SK-N-SH (cell line): ENCODE results near the gene GADD45B. TPM values are rescaled to one million over a fixed set of nuclear protein-coding genes. Genes with fewer than 3 reads are reported as not detected.

Source experiments
- CTCF ChIA-PET: fragments of 300-600, 350-600 bp; formaldehyde crosslinking; extraction: SDS; loops from one replicate; lab custom pipeline; 2021; lab: Yijun Ruan, JAX
- POLR2A ChIA-PET: fragments of 350-600 bp; sonication (Branson Sonifier 250); formaldehyde crosslinking; extraction: SDS; loops from one replicate; lab custom pipeline; 2020; ENCODE audit warnings: antibody characterized with exemption, inconsistent platforms; lab: Yijun Ruan, JAX
- DNase-seq: peaks from one replicate; pipeline ENCODE4 v3.0.0; 2012
- H2AFZ ChIP-seq: fragments of 200-600 bp; sonication (generic); 2 replicates; pipeline ENCODE4 v1.8.1; 2016; ENCODE audit warnings: antibody characterized with exemption, mild to moderate bottlenecking, low read depth
- H3F3A ChIP-seq: fragments of 200-600 bp; sonication (generic); replicated peaks from 2 replicates; pipeline ENCODE3; 2016; ENCODE audit warnings: antibody characterized with exemption, mild to moderate bottlenecking; ENCODE audit not compliant: insufficient read depth
- H3K27ac ChIP-seq, 2 experiments: fragments of 200-500 bp in 1 of 2; fragments of 200-600 bp in 1 of 2; sonication (Bioruptor generic) in 1 of 2; sonication (generic), shearing (Covaris generic) in 1 of 2; 2 replicates each; pipeline versions ENCODE4 v1.5.1 to v1.6.1; 2014 to 2016; ENCODE audit warnings: low read depth in 2 of 2, inconsistent platforms in 1 of 2, low read length in 1 of 2, mild to moderate bottlenecking in 1 of 2, mixed read lengths in 1 of 2
- H3K27me3 ChIP-seq: fragments of 200-600 bp; sonication (generic), shearing (Covaris generic); 2 replicates; pipeline ENCODE4 v1.6.1; 2016; ENCODE audit warnings: mixed run types; ENCODE audit not compliant: insufficient read depth
- H3K36me3 ChIP-seq, 2 experiments: fragments of 200-500 bp in 1 of 2; fragments of 200-600 bp in 1 of 2; sonication (Bioruptor generic) in 1 of 2; sonication (generic) in 1 of 2; replicated peaks in 1 of 2; 2 replicates each; pipeline versions ENCODE3 to v1.5.1; 2014 to 2016; ENCODE audit warnings: low read length in 1 of 2, mild to moderate bottlenecking in 1 of 2; ENCODE audit not compliant: insufficient read depth in 2 of 2, control insufficient read depth in 1 of 2
- H3K4me1 ChIP-seq, 2 experiments: fragments of 200-500 bp in 1 of 2; fragments of 200-600 bp in 1 of 2; sonication (Bioruptor generic) in 1 of 2; sonication (generic), shearing (Covaris generic) in 1 of 2; 2 replicates each; pipeline versions ENCODE4 v1.5.1 to v1.6.1; 2014 to 2016; ENCODE audit warnings: low read depth in 1 of 2, low read length in 1 of 2, mixed run types in 1 of 2; ENCODE audit not compliant: insufficient read depth in 2 of 2, control insufficient read depth in 1 of 2
- H3K4me2 ChIP-seq: fragments of 200-600 bp; sonication (generic), shearing (Covaris generic); 2 replicates; pipeline ENCODE4 v1.6.1; 2017; ENCODE audit warnings: mixed run types
- H3K4me3 ChIP-seq, 2 experiments: fragments of 200-500 bp in 1 of 2; fragments of 200-600 bp in 1 of 2; sonication (Bioruptor generic) in 1 of 2; sonication (generic), shearing (Covaris generic) in 1 of 2; 2 replicates each; pipeline versions ENCODE4 v1.5.1 to v1.8.1; 2014 to 2016; ENCODE audit warnings: low read depth in 2 of 2, inconsistent platforms in 1 of 2, low read length in 1 of 2, mild to moderate bottlenecking in 1 of 2, mixed read lengths in 1 of 2, moderate library complexity in 1 of 2
- H3K79me2 ChIP-seq: fragments of 200-600 bp; sonication (generic); 2 replicates; pipeline ENCODE4 v1.8.1; 2017; ENCODE audit warnings: mild to moderate bottlenecking; ENCODE audit not compliant: insufficient read depth
- H3K9ac ChIP-seq: fragments of 200-600 bp; sonication (generic); 2 replicates; pipeline ENCODE4 v1.6.1; 2017; ENCODE audit warnings: mixed run types
- H3K9me2 ChIP-seq: fragments of 200-600 bp; sonication (generic); 2 replicates; pipeline ENCODE4 v1.6.1; 2017; ENCODE audit warnings: mixed run types
- H3K9me3 ChIP-seq: fragments of 200-600 bp; sonication (generic); 2 replicates; pipeline ENCODE4 v1.6.1; 2017; ENCODE audit warnings: mixed run types, mild to moderate bottlenecking, moderate library complexity
- H4K20me1 ChIP-seq: fragments of 200-600 bp; sonication (generic); 2 replicates; pipeline ENCODE4 v1.6.1; 2017; ENCODE audit warnings: mild to moderate bottlenecking, mixed run types; ENCODE audit not compliant: insufficient read depth
- CHD2 ChIP-seq: fragments of 150-350 bp; IDR thresholded peaks from 2 replicates; pipeline ENCODE4 v1.6.1; 2018; ENCODE audit warnings: low read length; ENCODE audit not compliant: partially characterized antibody
- FOSL2 ChIP-seq: IDR thresholded peaks from 2 replicates; pipeline ENCODE4 v1.4.0; 2012; ENCODE audit warnings: low read depth, mild to moderate bottlenecking, moderate library complexity, borderline replicate concordance
- FOXJ3 ChIP-seq: sonication (generic); formaldehyde crosslinking; IDR thresholded peaks from 2 replicates; pipeline ENCODE4 v1.5.1; 2020; ENCODE audit warnings: mild to moderate bottlenecking, missing genetic modification reagents
- FOXM1 ChIP-seq: IDR thresholded peaks from 2 replicates; pipeline ENCODE4 v1.4.0; 2012; ENCODE audit warnings: low read depth, mild to moderate bottlenecking
- IRF3 ChIP-seq: fragments of 150-350 bp; IDR thresholded peaks from 2 replicates; pipeline ENCODE4 v1.6.1; 2016; ENCODE audit warnings: mild to moderate bottlenecking, low read depth, low read length
- MXI1 ChIP-seq: IDR thresholded peaks from 2 replicates; pipeline ENCODE4 v1.6.1; 2012; ENCODE audit warnings: mild to moderate bottlenecking, low read depth, low read length, improper control_type of control experiment
- RAD21 ChIP-seq: IDR thresholded peaks from 2 replicates; pipeline ENCODE4 v1.6.1; 2012; ENCODE audit warnings: mild to moderate bottlenecking, low read length
- RCOR1 ChIP-seq: fragments of 150-350 bp; IDR thresholded peaks from 2 replicates; pipeline ENCODE4 v1.6.1; 2017; ENCODE audit warnings: antibody characterized with exemption, low read length
- RXRA ChIP-seq: IDR thresholded peaks from 2 replicates; pipeline ENCODE4 v1.4.0; 2012; ENCODE audit warnings: low read depth, mild to moderate bottlenecking, borderline replicate concordance
- SIN3A ChIP-seq: IDR thresholded peaks from 2 replicates; pipeline ENCODE4 v1.6.1; 2012; ENCODE audit warnings: low read depth, mild to moderate bottlenecking, low read length, moderate library complexity, borderline replicate concordance
- SMC3 ChIP-seq: IDR thresholded peaks from 2 replicates; pipeline ENCODE4 v1.6.1; 2012; ENCODE audit warnings: low read depth, low read length, improper control_type of control experiment
- TCF12 ChIP-seq: IDR thresholded peaks from 2 replicates; pipeline ENCODE4 v1.4.0; 2012
- USF2 ChIP-seq: fragments of 150-350 bp; IDR thresholded peaks from 2 replicates; pipeline ENCODE4 v1.6.1; 2017; ENCODE audit warnings: antibody characterized with exemption, low read length, low read depth, borderline replicate concordance
- ZBTB33 ChIP-seq: IDR thresholded peaks from 2 replicates; pipeline ENCODE4 v1.4.0; 2012; ENCODE audit warnings: low read depth, borderline replicate concordance
- WGBS: methylation state at CpG from one replicate; pipeline ENCODE4 v1.1.6; 2017; ENCODE audit warnings: low lambda C conversion rate; 5-methylcytosine and 5-hydroxymethylcytosine counted together
- polyA plus RNA-seq, 3 experiments: library from polyadenylated mRNA; depleted of rRNA; stranded (reverse); fragments of >200 nt; gene quantifications; 2 replicates each; pipeline ENCODE4 v1.2.3, GENCODE V29; 2012

Gene GADD45B
- polyA plus RNA-seq, 1 of the 3 experiments (the other 2 are of a cell fraction): 67.6 TPM

- 58% methylated on average over 13 of the region's 16 CpGs for WGBS
- peak overlapping the region; percentile 99 for H3K4me2 ChIP-seq
- peaks cover 49% of the 10 kb centered on the region for H3F3A ChIP-seq
- H3K27me3 ChIP-seq: no peaks in the 10 kb centered on the region
- CTCF ChIA-PET: interaction anchor here (1.1 to 1.4 kb wide), 4 partner anchors 18 to 324 kb away, joined by 3 to 4 read pairs (median 3); partner anchors contain the start of gene ZNF554
- no peaks in the 10 kb centered on the region for H3K9me3 ChIP-seq
- H3K9ac ChIP-seq: no peak overlapping the region
- TF ChIP-seq FOXJ3 (CRISPR knock-in tag): no peak
- no peak overlapping the region for H2AFZ ChIP-seq
- POLR2A ChIA-PET: no interaction called here
- peak overlapping the region in 1 of 2 experiments; percentile 70; a peak in 1 of 4 replicates for H3K4me3 ChIP-seq
- peaks cover 18 to 21% of the 10 kb centered on the region in 2 experiments; a peak in 3 of 4 replicates for H3K4me1 ChIP-seq
- no peaks in the 10 kb centered on the region for H3K36me3 ChIP-seq
- H3K79me2 ChIP-seq: peaks cover 3% of the 10 kb centered on the region; the same call in 1 of the 2 replicates
- no peaks in the 10 kb centered on the region for H4K20me1 ChIP-seq
- no peaks in the 10 kb centered on the region for H3K9me2 ChIP-seq
- no peak for DNase-seq
- H3K27ac ChIP-seq: peak overlapping the region in 1 of 2 experiments; percentile 86; a peak in 2 of 4 replicates
Observed at GRCh38 chr19:2495651-2496316, 19.9 kb downstream of the GADD45B start.

GRCh38 chr19:2497186-2497585 is 21.3 kb downstream of the GADD45B start:
- peaks cover 15 to 16% of the 10 kb centered on the region in 2 experiments; a peak in 2 of 4 replicates for H3K4me1 ChIP-seq
- ChIA-PET CTCF (interaction anchor here (0.6 to 1.8 kb wide), 3 partner anchors 9 to 570 kb away, joined by 3 to 8 read pairs (median 4); no protein-coding TSS in a partner anchor), POLR2A (no interaction called here)
- DNase-seq: no peak
- no peaks in the 10 kb centered on the region for H3K36me3 ChIP-seq
- no peaks in the 10 kb centered on the region for H4K20me1 ChIP-seq
- H3K9ac ChIP-seq: no peak overlapping the region
- no peak overlapping the region for H3K27ac ChIP-seq
- H3K79me2 ChIP-seq: peaks cover 3% of the 10 kb centered on the region; the same call in 1 of the 2 replicates
- peaks cover 37% of the 10 kb centered on the region for H3F3A ChIP-seq
- H3K4me3 ChIP-seq: no peak overlapping the region
- no peaks in the 10 kb centered on the region for H3K27me3 ChIP-seq
- WGBS: 83% methylated on average over 10 of the region's 10 CpGs
- no peak overlapping the region for H2AFZ ChIP-seq
- H3K9me2 ChIP-seq: no peaks in the 10 kb centered on the region
- TF ChIP-seq FOXM1: no peak
- no peak for TF ChIP-seq TCF12
- no peak for TF ChIP-seq SIN3A
- TF ChIP-seq FOSL2: no peak
- TF ChIP-seq RCOR1: no peak
- TF ChIP-seq, all 33 proteins: peak for 0
- Histone ChIP-seq H3K4me2 (no peak overlapping the region), H3K9me3 (no peaks in the 10 kb centered on the region)

GRCh38 chr19:2500156-2500555 is 24.2 kb downstream of the GADD45B start:
- Histone ChIP-seq H3K4me3 (no peak overlapping the region), H3K4me1 (peaks cover 5 to 11% of the 10 kb centered on the region in 2 experiments; a peak in 3 of 4 replicates), H3K27ac (no peak overlapping the region), H3K27me3 (no peaks in the 10 kb centered on the region), H3K79me2 (no peaks in the 10 kb centered on the region), H4K20me1 (no peaks in the 10 kb centered on the region), H3K9me3 (no peaks in the 10 kb centered on the region), H2AFZ (no peak overlapping the region), H3F3A (peaks cover 25% of the 10 kb centered on the region), H3K4me2 (no peak overlapping the region), H3K36me3 (no peaks in the 10 kb centered on the region), H3K9me2 (no peaks in the 10 kb centered on the region), H3K9ac (no peak overlapping the region)
- ChIA-PET POLR2A (no interaction called here), CTCF (interaction anchor here (1.5 to 2.2 kb wide), 2 partner anchors 26 to 79 kb away, joined by 4 to 8 read pairs; no protein-coding TSS in a partner anchor)
- no peak for DNase-seq
- WGBS: 88% methylated on average over 13 of the region's 13 CpGs
- TF ChIP-seq CHD2 (no peak), IRF3 (no peak), RXRA (no peak), SIN3A (no peak), FOXM1 (no peak), RAD21 (no peak), USF2 (no peak), FOSL2 (no peak), SMC3 (no peak), ZBTB33 (no peak), MXI1 (no peak)
